DMS 273 treated with DMSO at 0.1 percent for 48 hours (cell line): ENCODE data around the gene C1orf174.

Experiments used
- DNase-seq: peaks from one replicate; lab custom pipeline; 2025; lab: John Stamatoyannopoulos, UW

The C1orf174 gene

GRCh38 chr1:3900150-3900968 lies at the start of gene C1orf174:
Gene C1orf174, minus strand, starts transcription at chr1:3900272. Its CDS starts 86 bp downstream, at chr1:3900186.
- DNase-seq = peak; percentile 96

GRCh38 chr1:3948344-3948743 lies 48.3 kb upstream of the C1orf174 start:
- DNase-seq = no peak

- DNase-seq = no peak
Measured at GRCh38 chr1:3945916-3946840, 46.1 kb upstream of the C1orf174 start.

GRCh38 chr1:3945222-3945621 lies 45.1 kb upstream of the C1orf174 start:
- no peak for DNase-seq

DNA sequence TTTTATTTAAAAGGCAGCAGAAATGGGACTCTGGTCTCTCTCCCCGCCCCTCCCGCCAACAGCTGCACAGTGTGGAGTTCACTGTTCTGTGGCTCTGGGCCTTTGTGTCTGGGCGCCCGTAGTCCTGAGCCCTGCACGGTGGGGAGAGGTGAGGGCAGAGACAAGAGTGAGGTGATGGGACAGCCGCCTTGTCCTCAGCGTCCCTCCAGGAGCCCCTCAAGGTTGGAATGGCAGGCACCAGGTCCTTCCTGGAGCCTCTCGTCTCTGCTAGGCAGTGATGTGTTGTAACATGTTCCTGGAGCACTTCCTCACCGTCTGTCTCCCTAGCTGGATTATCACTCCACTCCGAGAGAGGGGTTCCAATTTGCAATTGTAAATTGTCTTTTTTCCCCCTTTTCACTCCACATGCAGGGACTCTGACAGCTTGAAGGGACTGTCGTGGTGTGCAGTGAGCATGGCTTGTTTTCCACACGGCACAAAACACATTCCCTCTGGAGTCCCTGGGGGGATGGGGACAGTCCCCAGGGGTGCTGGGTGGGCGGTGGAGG lies 44.6 kb upstream of the C1orf174 start:
- no peak for DNase-seq

DNA sequence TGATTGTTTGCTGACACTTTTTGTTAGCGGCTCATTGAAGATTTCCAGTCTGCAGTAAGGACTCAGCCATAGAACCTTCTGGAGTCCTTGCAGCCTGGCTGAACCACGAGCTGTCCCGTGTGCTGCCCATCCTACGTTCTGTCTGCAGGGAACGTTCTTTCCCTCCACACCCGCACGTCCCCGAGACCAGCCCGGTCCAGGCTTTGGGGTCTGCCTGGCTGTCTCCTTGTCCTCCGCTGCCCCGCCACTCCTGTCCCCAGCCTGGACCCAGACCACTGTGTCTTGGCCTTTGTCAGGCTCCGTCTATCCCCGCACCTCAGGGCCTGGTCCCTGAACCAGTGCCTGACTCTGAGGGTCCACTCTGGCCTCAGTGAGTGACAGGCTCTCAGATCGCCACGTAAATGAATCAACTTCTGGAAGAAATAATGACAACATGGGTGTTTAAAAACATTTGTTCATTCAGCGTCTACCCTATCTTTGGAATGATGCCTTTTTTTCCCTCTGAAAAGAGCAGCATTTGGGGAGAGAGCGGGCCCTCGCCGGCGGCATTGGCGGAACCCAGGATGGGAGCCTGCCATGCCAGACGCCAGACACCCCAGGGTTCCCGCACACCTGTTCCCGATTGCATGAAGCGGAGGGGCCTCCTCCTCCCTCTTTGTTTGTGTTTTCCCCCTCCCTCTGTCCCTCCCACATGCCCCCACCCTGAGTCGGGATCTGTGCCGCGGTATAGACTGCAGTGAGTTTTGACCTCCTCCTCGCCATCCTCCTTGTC lies 43.9 kb upstream of the C1orf174 start:
- no peak for DNase-seq

DNA sequence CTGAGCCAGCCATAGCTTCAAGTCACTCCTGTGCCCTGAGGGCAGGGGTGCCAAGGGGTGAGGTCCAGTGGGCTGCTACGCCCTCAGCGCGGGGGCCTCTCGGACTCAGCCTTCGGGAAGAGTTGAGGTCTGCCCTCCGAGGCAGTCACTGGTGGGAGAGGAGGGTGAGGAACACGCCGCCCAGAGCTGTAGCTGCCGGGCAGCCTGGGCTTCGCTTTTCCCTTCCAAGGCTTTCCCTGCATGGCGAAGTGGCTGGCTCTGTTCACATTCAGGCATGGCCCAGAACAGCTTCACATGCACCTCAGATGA lies 43.0 kb upstream of the C1orf174 start:
- DNase-seq = no peak

- no peak for DNase-seq
Measured at GRCh38 chr1:3942416-3943122, 42.5 kb upstream of the C1orf174 start.

GRCh38 chr1:3940754-3941345 lies 40.8 kb upstream of the C1orf174 start:
- DNase-seq = no peak

- DNase-seq = no peak
Measured at GRCh38 chr1:3940081-3940753, 40.1 kb upstream of the C1orf174 start.

DNA sequence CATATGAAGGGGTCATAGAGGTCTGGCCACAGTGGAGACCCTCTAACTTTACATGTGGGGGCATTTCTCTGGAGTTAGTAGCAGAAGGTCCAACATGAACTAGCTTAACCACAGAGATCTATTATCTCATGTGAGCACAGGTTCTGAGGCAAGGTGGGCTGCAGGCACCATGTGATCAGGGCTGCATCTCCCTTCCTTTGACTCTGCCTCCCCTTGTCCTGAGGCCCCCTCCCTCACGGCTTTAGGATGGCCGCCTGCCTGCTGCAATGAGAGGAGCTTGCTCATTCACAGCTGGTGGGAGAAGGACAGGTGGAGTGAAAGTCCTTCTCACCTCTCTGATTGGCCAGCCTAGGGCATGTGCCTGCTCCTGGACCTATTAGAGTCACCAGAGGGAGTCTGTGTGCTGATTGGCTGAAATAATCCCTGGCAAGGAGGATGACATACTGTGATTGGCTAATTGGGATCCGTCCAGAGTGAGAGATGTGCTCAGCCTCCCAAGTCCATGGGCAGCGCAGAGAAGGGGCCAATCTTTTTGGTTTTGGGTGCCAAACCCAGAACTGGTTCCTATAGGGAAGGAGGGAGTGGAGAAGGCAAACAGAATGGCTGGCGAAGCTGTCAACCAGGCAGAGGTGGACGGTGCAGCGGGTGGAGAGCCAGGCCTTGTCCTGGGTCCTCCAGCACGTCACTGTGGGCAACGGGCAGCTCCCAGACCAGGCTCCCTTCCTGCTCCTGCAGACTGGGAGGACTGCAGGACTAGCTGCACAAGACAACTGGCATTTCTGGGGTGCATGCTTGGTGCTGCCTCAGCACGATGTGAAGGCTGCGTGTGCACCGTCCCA lies 39.4 kb upstream of the C1orf174 start:
- DNase-seq = no peak

DNA sequence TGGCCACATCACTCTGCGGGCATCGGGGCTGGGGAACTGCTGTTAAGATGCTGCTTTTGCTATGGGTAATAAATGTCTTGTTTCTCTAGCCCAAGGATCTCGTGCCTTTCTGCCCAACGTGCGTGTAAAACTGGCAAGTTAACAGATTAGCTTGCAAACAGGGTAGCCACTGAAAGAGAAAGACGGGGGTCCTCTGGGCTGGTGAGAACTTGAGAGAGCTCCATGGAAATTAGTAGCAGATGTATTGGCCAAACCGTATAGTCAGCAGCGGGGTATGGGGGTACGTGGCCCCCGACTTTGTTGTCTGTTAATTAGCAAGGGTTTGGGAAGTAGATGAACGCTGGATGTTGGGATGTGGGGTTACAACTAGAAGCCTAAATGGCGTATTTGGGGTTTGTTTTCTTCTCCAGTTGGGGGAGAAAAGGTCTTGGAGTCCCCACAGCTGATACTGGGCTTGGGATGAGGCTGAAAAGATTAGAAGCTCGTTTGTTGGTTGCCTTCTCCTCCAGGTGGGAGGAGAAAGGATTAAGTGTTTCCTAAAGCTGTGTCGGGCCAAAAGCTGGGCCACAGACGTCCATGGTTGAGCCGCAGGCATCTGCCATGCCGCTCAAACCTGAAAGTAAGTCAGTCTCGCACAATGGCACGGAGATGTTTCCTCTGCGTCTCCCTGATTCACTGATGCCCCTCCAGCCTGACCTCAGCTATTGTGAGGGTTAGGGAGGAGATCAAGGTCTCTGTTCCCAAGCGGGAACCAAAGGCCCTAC lies 32.3 kb upstream of the C1orf174 start:
- DNase-seq = no peak

DNA sequence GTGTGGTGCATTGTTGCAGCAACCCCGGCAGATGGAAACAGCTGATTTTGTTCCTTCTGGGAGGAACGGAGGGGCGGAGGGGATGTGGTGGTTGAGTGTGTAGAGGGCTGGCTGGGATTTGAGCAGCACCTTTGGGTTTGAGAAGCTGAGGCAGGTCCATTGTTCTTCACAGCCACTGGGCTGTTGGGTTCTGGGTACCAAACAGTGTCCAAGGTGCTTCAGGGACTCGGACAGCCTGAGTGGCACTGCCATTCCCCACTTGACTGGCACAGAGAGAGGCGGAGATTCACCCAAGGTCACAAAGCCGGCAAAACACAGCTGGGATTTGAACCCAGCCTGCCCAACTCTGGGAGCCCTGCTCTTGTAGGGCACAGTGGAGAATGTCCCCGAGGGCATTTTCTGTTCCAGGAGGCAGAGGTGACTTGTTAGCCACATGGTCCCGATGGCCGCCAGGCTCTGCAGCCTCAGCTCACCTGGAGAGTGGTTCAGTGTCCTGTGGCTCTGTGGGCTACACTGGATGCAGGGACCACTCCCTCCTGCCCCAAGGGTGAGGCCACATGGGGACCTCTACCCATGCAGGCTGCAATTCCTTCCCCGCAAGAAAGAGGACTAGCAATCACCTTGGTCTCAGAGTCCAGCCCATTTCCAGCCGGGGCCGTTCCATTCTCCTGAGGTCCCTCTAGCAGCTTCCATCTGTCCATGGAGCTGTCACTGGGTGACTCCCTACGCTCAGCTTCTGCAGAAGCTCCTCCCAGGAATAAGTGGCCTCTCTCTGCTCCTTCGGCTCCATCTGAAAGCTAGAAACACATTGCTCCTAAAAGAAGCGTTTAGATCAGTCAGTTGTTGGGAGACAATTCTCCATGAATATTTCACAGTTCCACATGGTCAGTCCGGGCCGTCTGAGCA lies 31.2 kb upstream of the C1orf174 start:
- no peak for DNase-seq

DNA sequence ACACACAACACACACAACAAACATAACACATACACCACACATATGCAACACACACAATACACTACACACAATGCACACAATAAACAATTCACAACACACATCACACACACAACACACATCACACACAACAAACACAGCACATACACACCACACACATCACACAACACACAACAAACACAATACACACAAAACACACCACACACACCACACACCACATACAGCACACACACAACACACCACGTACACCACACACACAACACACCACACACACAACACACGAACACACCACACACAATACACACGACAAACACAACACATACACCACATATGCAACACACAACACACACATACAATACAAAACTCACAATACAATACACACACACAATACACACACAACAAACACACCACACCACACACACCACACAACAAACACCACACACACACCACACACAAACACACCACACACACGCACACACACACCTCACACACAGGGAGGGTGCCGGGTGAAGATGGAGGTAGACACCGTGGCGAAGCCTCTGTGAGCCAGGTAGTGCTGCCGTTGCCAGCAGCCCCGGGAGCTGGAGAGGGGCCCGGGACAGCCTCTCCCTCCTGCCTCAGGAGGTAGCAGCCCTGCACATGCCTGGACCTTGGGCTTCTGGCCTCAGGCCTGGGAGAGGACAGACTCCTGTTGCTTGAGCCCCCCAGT lies 30.4 kb upstream of the C1orf174 start:
- DNase-seq = no peak

DNA sequence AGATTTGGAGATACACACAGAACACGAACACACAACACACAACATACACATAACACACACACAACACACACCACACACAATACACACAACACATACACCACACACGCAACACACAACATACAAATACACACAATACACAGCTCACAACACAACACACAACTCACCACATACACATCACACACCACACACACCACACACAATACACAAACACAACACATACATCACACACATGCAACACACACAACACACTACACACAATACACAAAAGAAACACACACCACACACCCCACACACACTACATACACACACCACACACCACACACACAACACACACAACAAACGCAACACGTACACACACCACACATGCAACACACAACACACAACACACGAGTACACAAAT lies 29.1 kb upstream of the C1orf174 start:
- no peak for DNase-seq

GRCh38 chr1:3928586-3928985 lies 28.5 kb upstream of the C1orf174 start:
- peak; percentile 45 for DNase-seq

- no peak for DNase-seq
Measured at GRCh38 chr1:3926956-3927355, 26.9 kb upstream of the C1orf174 start.
